Measurements from ENCODE around the gene STOM. TPM values are rescaled to one million over a fixed set of nuclear protein-coding genes. Genes with fewer than 3 reads are reported as not detected.
A peak's percentile ranks its signal among the peaks of the same experiment; 100 is the strongest.

STOM gene
- polyA plus RNA-seq, 4 donors, result 77.3 to 90.9 (median 83.2) TPM

DNA sequence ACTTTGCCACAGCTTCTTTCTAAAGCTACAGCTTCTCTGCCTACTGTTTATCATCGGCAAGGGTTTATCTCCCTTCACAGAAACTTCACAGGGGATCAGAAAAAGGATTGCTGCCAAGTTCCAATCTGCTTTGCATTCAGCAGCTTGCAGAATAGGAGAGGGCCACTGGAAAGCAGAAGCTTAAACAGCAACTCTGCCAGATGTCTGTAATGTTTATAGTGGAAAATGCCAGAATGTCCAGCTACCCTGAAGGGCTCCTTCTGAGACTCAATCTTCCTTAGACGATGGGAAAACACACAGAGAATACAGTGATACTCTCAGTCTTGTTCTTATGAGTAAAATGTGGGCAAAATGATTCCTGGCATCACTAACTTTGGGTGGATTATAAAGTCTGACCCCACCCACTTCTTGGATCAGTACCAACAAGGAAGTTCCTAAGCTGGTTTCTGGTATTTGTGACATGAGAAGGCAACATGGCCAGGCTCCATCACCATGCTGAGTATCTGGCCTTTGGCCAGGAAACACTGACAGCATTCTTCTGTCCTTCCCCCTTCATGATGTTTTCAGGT is 19.0 kb downstream of the STOM start:
- DNase-seq (ENCODE audit: low read depth in 4 of 4, low spot score in 3 of 4), result peak in 1 of 4 donors; percentile 39

- DNase-seq (ENCODE audit: low read depth in 4 of 4, low spot score in 3 of 4), result no peak
These were observed 20.0 kb downstream of the STOM start for GRCh38 chr9:121350036-121350435.

GRCh38 chr9:121349009-121349408 is 21.0 kb downstream of the STOM start:
- no peak for DNase-seq (ENCODE audit: low read depth in 4 of 4, low spot score in 3 of 4)

- no peak for DNase-seq (ENCODE audit: low read depth in 4 of 4, low spot score in 3 of 4)
These were observed 21.8 kb downstream of the STOM start for GRCh38 chr9:121348221-121348620.

GRCh38 chr9:121345070-121345469 is 25.0 kb downstream of the STOM start:
- no peak for DNase-seq (ENCODE audit: low read depth in 4 of 4, low spot score in 3 of 4)

- no peak for DNase-seq (ENCODE audit: low read depth in 4 of 4, low spot score in 3 of 4)
These were observed 25.9 kb downstream of the STOM start for GRCh38 chr9:121344184-121344583.

DNA sequence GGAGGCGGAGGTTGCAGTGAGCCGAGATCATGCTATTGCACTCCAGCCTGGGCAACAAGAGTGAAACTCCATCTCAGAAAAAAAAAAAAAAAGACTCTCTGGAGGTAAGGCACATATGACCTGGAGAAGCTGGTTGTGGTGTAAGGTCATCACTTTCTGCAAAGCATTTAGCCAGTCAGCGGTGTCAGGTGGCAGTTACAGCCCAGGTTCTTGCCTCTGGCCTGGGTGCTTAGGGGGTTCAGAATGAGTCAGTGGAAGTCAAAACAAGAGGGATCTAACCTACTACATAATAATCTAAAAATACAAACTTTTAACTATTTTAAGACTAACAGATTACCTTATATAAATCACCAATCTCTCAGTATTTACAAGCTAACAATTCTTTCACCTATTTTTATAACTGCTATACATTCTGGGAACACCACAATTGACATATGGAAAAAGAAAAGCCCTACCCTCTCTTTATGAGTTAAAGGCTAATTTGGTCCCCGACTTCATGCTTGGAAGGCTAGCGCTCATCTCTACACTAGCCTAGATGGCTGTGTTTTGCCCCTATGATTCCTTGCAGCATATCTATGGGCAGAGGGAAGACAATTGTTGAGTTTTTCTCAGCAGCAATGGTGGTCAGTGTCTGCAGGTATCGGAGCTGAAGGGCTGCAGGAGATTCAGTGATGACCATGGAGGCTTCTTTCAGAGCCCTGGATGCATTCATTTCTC is 29.2 kb downstream of the STOM start:
- DNase-seq (ENCODE audit: low read depth in 4 of 4, low spot score in 3 of 4), result no peak

DNA sequence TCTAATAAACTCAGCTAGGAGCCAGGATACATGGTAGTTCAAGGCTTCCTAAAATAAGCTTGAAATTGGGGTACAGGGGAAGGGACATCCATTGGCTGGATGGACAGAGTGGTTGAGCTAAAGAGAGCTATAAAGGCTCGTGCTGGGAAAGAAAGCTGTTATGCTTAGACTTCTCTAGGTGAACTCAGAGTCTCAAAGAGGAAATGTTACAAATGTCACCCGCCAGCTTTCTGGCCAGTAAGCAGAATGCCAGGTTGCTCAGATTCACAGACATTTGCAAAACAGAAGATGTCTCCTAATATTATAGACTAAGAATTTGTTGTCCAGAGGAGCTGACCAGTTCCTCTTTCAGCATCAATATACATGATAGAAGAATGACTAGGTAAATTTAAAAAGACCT is 30.6 kb downstream of the STOM start:
- no peak for DNase-seq (ENCODE audit: low read depth in 4 of 4, low spot score in 3 of 4)

GRCh38 chr9:121336665-121337064 is 33.4 kb downstream of the STOM start:
- no peak for DNase-seq (ENCODE audit: low read depth in 4 of 4, low spot score in 3 of 4)

GRCh38 chr9:121333950-121334773 is 35.9 kb downstream of the STOM start:
- no peak for DNase-seq (ENCODE audit: low read depth in 4 of 4, low spot score in 3 of 4)

DNA sequence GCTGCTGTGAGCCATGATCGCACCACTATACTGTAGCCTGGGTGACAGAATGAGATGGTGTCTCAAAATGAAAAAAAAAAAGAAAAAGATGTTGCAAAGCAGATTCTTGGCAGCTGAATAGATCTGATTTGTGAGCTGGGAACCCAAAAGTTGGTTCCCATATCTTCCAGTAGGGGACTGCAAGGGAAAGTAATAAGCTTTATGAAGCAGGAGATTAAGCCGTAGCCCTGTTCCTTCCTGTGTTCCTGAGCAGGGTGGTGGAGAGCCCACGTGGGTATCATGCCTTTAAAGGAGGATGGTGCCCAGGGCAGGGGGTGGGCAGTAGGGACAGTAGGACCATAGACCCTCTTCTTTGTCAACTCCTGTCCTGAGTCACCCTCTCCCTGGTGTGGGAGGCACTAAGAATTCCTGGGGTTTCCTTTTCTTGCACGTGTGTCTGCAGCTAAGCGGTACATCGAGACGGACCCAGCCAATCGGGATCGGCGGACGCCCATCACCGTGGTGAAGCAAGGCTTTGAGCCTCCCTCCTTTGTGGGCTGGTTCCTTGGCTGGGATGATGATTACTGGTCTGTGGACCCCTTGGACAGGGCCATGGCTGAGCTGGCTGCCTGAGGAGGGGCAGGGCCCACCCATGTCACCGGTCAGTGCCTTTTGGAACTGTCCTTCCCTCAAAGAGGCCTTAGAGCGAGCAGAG is 37.9 kb downstream of the STOM start:
- DNase-seq (ENCODE audit: low read depth in 4 of 4, low spot score in 3 of 4), result no peak

DNA sequence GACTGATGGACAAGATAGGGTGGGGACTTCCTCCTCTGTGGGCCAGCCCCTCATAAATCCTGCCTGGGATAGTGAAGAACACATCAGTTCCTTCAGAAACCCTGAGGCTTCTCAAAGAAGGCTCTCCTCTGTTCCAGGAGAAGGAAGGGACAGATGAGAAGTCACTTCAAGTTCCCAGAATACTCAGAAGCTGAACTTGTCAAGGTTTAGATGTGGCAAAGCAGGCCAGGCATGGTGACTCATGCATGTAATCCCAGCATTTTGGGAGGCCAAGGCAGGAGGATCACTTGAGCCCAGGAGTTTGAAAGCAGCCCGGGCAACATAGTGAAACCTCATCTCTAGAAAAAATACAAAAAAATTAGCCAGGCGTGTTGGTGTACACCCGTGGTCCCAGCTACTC is 38.5 kb downstream of the STOM start:
- no peak for DNase-seq (ENCODE audit: low read depth in 4 of 4, low spot score in 3 of 4)

GRCh38 chr9:121328876-121329681 is 41.0 kb downstream of the STOM start:
- no peak for DNase-seq (ENCODE audit: low read depth in 4 of 4, low spot score in 3 of 4)

GRCh38 chr9:121328476-121328875 is 41.6 kb downstream of the STOM start:
- no peak for DNase-seq (ENCODE audit: low read depth in 4 of 4, low spot score in 3 of 4)

DNA sequence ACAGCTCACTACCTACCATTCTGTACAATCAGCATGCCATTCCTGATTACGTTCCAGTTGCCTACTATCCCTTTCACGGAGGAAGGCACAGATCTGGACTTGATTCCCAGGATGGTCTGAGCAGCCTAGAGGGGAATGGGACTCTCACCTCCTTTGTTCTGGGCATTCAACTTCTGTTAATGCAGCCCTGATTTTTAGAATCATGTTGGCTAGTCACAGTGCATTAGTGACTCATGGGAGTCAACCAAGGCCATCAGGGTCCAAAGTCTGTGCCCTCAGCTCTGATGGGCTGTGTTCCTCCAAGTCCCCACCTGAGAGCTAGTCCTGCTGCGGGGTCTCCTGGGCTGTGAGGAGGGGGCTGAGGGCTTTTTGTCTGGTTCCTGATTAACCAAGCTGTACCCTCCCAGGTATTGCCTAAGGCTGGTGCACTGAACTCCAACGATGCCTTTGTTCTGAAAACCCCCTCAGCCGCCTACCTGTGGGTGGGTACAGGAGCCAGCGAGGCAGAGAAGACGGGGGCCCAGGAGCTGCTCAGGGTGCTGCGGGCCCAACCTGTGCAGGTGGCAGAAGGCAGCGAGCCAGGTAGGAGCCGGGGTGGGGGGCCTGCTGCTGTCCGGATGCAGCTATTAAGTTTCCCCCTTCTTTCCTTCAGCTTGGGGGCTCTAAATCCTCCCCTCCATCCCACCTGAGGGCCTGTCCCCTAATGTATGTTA is 43.0 kb downstream of the STOM start:
- no peak for DNase-seq (ENCODE audit: low read depth in 4 of 4, low spot score in 3 of 4)

GRCh38 chr9:121326130-121326838 is 43.8 kb downstream of the STOM start:
- peak in 1 of 4 donors; percentile 19 for DNase-seq (ENCODE audit: low read depth in 4 of 4, low spot score in 3 of 4)

DNA sequence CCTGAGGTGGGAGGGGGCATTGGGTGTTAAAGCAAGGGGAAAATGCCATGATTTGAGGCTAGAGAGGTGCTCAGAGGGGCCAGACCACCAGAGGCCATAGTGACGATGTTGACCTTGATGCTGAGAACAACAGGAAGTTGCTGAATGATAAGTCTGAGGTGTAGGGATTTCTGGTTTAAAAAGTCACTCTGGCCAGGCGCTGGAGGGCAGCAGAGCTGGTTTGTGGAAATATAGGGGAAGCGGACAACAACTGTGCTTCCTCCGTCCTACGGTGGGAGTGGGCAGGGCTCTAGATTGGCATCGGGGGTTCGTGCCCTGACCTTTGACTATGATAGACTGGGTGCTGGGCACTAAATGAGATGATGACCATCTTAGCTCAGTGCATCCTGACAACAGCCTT is 44.7 kb downstream of the STOM start:
- no peak for DNase-seq (ENCODE audit: low read depth in 4 of 4, low spot score in 3 of 4)

DNA sequence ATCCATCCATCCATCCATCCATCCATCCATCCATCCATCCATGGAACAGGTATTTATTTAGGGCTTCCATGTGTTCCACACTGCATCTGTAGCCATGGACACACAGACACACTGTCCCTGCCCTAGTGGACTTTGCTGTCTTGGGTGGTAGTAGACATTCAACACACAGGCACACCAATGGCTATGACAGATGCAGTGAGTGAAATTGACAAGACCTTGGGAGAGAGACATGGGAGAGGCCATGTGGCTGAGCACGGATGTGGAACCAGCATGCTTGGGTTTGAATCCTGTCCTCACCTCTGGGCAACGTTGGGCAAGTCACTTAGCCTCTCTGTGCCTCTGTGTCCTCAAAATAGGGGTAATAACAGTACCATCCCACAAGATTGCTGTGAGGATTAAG is 45.3 kb downstream of the STOM start:
- no peak for DNase-seq (ENCODE audit: low read depth in 4 of 4, low spot score in 3 of 4)

DNA sequence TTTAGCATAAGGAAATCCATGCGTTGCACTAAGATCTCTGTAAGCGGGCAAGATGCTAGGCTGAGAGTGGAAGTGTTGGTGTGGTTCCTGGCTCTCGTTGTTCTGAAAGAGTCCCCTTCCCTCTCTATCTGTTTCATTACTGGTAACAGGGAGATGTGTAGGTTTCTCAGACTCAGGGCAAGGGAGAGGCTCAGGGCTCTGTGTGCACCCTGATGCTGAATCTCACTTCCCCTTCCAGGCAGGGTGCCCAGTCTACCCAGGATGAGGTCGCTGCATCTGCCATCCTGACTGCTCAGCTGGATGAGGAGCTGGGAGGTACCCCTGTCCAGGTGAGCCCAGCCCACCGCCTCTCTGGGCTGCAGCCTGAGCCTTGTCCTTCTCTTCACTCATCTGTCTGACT is 45.7 kb downstream of the STOM start:
- DNase-seq (ENCODE audit: low read depth in 4 of 4, low spot score in 3 of 4), result no peak
